Measurements from ENCODE around the gene NQO1.

GRCh38 chr16:69720822-69721430, 5.4 kb downstream of the NQO1 start:
- TF ChIP-seq POLR2A (IDR thresholded peaks at IDR 0.05; ENCODE audit: low read length): no peak
- no peak for TF ChIP-seq GATA1 (IDR thresholded peaks at IDR 0.05; ENCODE audit: low read depth, low read length)

Data from erythroblast (primary cell).